ENCODE data around the gene DCP1B.

GRCh38 chr12:2053691-2054090, 49.4 kb upstream of the DCP1B start:
- TF ChIP-seq CTCF (IDR thresholded peaks at IDR 0.05; ENCODE audit: low read depth, low read length, missing input control) (no peak), TAF1 (conservative IDR thresholded peaks at IDR 0.05) (no peak), RAD21 (IDR thresholded peaks at IDR 0.05) (no peak), ZBTB33 (IDR thresholded peaks at IDR 0.05) (no peak), EGR1 (IDR thresholded peaks at IDR 0.05; ENCODE audit: low read depth in 2 of 2) (no peak), REST (IDR thresholded peaks at IDR 0.05) (no peak), YY1 (IDR thresholded peaks at IDR 0.05) (no peak), FOXA1 (IDR thresholded peaks at IDR 0.05) (no peak), MAX (IDR thresholded peaks at IDR 0.05) (no peak), GABPA (IDR thresholded peaks at IDR 0.05 in 1 of 2, conservative IDR thresholded peaks at IDR 0.05 in 1 of 2) (no peak)
